Rectal smooth muscle tissue (tissue), 1 donor: ENCODE data around the gene CFAP44.

ENCODE experiments used
- H3K27ac ChIP-seq: one replicate; pipeline ENCODE4 v1.7.0; 2013; ENCODE audit warnings: low read depth, low read length, inconsistent platforms
- H3K27me3 ChIP-seq: one replicate; pipeline ENCODE4 v1.7.0; 2013; ENCODE audit warnings: low read length; ENCODE audit not compliant: control insufficient read depth, insufficient read depth
- H3K36me3 ChIP-seq: one replicate; pipeline ENCODE4 v1.7.0; 2013; ENCODE audit warnings: low read length; ENCODE audit not compliant: control insufficient read depth, insufficient read depth
- H3K4me1 ChIP-seq: one replicate; pipeline ENCODE4 v1.7.0; 2013; ENCODE audit warnings: low read length; ENCODE audit not compliant: control insufficient read depth, insufficient read depth
- H3K4me3 ChIP-seq: one replicate; pipeline ENCODE4 v1.7.0; 2013; ENCODE audit warnings: low read length
- H3K9ac ChIP-seq: one replicate; pipeline ENCODE4 v1.7.0; 2013; ENCODE audit warnings: low read length

CFAP44 gene

GRCh38 chr3:113437411-113437810 is 3.9 kb downstream of the CFAP44 start:
- no peak overlapping the region for H3K27ac ChIP-seq

GRCh38 chr3:113436809-113437208 is 4.5 kb downstream of the CFAP44 start:
- Histone ChIP-seq H3K27ac (no peak overlapping the region), H3K36me3 (no peaks in the 10 kb centered on the region)

More at GRCh38 chr3:113437411-113437810, 3.9 kb downstream of the CFAP44 start:
- H3K27me3 ChIP-seq, result no peaks in the 10 kb centered on the region
- no peaks in the 10 kb centered on the region for H3K36me3 ChIP-seq
- H3K9ac ChIP-seq, result no peak overlapping the region
- H3K4me3 ChIP-seq, result no peak overlapping the region
- H3K4me1 ChIP-seq, result no peaks in the 10 kb centered on the region

GRCh38 chr3:113431811-113432210 is 9.5 kb downstream of the CFAP44 start:
- Histone ChIP-seq H3K27me3 (no peaks in the 10 kb centered on the region), H3K4me1 (no peaks in the 10 kb centered on the region), H3K36me3 (peaks cover 3% of the 10 kb centered on the region), H3K4me3 (no peak overlapping the region), H3K27ac (no peak overlapping the region), H3K9ac (no peak overlapping the region)

More at GRCh38 chr3:113436809-113437208, 4.5 kb downstream of the CFAP44 start:
- no peak overlapping the region for H3K4me3 ChIP-seq
- H3K4me1 ChIP-seq, result no peaks in the 10 kb centered on the region
- H3K9ac ChIP-seq, result no peak overlapping the region
- H3K27me3 ChIP-seq, result no peaks in the 10 kb centered on the region

GRCh38 chr3:113428581-113428980 is 12.7 kb downstream of the CFAP44 start:
- Histone ChIP-seq H3K27ac (no peak overlapping the region), H3K36me3 (peaks cover 10% of the 10 kb centered on the region), H3K4me1 (no peaks in the 10 kb centered on the region), H3K9ac (no peak overlapping the region), H3K27me3 (no peaks in the 10 kb centered on the region), H3K4me3 (no peak overlapping the region)

- Histone ChIP-seq H3K4me1 (no peaks in the 10 kb centered on the region), H3K27me3 (no peaks in the 10 kb centered on the region), H3K27ac (no peak overlapping the region), H3K36me3 (peaks cover 10% of the 10 kb centered on the region), H3K9ac (no peak overlapping the region), H3K4me3 (no peak overlapping the region)
These were observed 17.6 kb downstream of the CFAP44 start for GRCh38 chr3:113423699-113424098.

- H3K27ac ChIP-seq, result no peak overlapping the region
- no peak overlapping the region for H3K4me3 ChIP-seq
- H3K9ac ChIP-seq, result no peak overlapping the region
- H3K4me1 ChIP-seq, result no peaks in the 10 kb centered on the region
- no peaks in the 10 kb centered on the region for H3K27me3 ChIP-seq
- peaks cover 4% of the 10 kb centered on the region for H3K36me3 ChIP-seq
These were observed 20.2 kb downstream of the CFAP44 start for GRCh38 chr3:113421082-113421481.

GRCh38 chr3:113409676-113410075 is 31.6 kb downstream of the CFAP44 start:
- no peaks in the 10 kb centered on the region for H3K27me3 ChIP-seq
- H3K9ac ChIP-seq, result no peak overlapping the region
- no peak overlapping the region for H3K4me3 ChIP-seq
- no peak overlapping the region for H3K27ac ChIP-seq
- no peaks in the 10 kb centered on the region for H3K36me3 ChIP-seq
- no peaks in the 10 kb centered on the region for H3K4me1 ChIP-seq

- no peaks in the 10 kb centered on the region for H3K36me3 ChIP-seq
- H3K27ac ChIP-seq, result no peak overlapping the region
- no peak overlapping the region for H3K9ac ChIP-seq
- no peaks in the 10 kb centered on the region for H3K27me3 ChIP-seq
- H3K4me3 ChIP-seq, result no peak overlapping the region
- H3K4me1 ChIP-seq, result no peaks in the 10 kb centered on the region
These were observed 36.1 kb downstream of the CFAP44 start for GRCh38 chr3:113405180-113405579.

GRCh38 chr3:113404637-113405036 is 36.7 kb downstream of the CFAP44 start:
- Histone ChIP-seq H3K27ac (no peak overlapping the region), H3K27me3 (no peaks in the 10 kb centered on the region), H3K4me3 (no peak overlapping the region)

More at GRCh38 chr3:113404637-113405036, 36.7 kb downstream of the CFAP44 start:
- no peaks in the 10 kb centered on the region for H3K36me3 ChIP-seq
- H3K9ac ChIP-seq, result no peak overlapping the region
- no peaks in the 10 kb centered on the region for H3K4me1 ChIP-seq
